ENCODE data around the gene TSEN34.

DNA sequence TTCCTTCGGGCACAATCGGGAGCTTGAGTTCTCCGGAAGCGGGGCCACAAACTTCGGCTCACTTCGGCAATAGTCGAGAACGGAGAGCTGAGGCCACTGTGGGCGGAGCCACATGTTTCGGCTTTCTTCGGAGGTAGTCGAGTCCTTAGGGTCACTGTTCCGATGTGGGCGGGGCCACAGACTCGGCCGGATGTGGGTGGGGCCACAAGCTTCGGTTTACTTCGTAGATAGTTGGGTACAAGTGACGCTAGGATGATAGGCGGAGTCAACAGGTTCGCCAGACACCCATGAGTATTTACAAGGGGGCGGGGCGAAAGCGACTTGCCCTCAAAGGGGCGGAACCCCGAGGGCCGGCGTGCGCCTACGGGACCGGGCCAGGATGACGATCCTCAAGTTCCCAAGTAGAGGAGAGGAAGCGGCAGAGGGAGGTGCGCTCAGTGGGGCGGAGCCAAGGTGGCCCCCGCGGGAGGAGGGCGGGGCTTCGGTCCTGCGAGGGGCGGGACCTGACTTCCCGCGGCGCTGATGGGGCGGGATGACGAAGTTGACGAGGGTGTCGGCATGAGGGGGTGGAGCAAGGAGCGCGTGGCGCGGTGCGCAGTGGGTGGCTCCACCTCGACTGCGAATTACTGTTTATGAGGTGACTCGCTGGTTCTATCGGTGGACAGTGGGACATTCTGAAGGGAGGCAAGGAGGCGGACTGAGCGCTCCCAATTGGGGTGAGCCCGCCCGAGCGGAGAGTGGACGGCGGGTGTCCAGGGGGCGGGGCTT is 1.2 kb upstream of the TSEN34 start:
- peak; percentile 58 to 72 for TF ChIP-seq POLR2A (IDR thresholded peaks at IDR 0.05)
- TF ChIP-seq, protein P1, sequence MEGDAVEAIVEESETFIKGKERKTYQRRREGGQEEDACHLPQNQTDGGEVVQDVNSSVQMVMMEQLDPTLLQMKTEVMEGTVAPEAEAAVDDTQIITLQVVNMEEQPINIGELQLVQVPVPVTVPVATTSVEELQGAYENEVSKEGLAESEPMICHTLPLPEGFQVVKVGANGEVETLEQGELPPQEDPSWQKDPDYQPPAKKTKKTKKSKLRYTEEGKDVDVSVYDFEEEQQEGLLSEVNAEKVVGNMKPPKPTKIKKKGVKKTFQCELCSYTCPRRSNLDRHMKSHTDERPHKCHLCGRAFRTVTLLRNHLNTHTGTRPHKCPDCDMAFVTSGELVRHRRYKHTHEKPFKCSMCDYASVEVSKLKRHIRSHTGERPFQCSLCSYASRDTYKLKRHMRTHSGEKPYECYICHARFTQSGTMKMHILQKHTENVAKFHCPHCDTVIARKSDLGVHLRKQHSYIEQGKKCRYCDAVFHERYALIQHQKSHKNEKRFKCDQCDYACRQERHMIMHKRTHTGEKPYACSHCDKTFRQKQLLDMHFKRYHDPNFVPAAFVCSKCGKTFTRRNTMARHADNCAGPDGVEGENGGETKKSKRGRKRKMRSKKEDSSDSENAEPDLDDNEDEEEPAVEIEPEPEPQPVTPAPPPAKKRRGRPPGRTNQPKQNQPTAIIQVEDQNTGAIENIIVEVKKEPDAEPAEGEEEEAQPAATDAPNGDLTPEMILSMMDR (IDR thresholded peaks at IDR 0.05 in 4 of 5, conservative IDR thresholded peaks at IDR 0.05 in 1 of 5), result no peak
